Suprapubic skin (tissue), 4 donors: ENCODE results near the gene EPHB1. TPM values are rescaled to one million over a fixed set of nuclear protein-coding genes. Genes with fewer than 3 reads are reported as not detected.

Experiments
- DNase-seq, 2 donors: peaks; one replicate each; pipeline ENCODE4 v3.0.0-alpha.2; 2019; ENCODE audit warnings: low spot score in 2 of 2
- H3K27ac ChIP-seq: fragments of 200-600 bp; sonication (generic); one replicate; pipeline ENCODE4 v1.5.1; 2019
- H3K27me3 ChIP-seq: fragments of 200-600 bp; sonication (generic); one replicate; pipeline ENCODE4 v1.5.1; 2019
- H3K36me3 ChIP-seq: fragments of 200-600 bp; sonication (generic); one replicate; pipeline ENCODE4 v1.5.1; 2019
- H3K4me1 ChIP-seq: fragments of 200-600 bp; sonication (generic); one replicate; pipeline ENCODE4 v1.5.1; 2019
- H3K4me3 ChIP-seq: fragments of 200-600 bp; sonication (generic); one replicate; pipeline ENCODE4 v1.5.1; 2019; ENCODE audit warnings: mild to moderate bottlenecking
- H3K9me3 ChIP-seq: fragments of 200-600 bp; sonication (generic); one replicate; pipeline ENCODE4 v1.5.1; 2019
- EP300 ChIP-seq: sonication (generic); formaldehyde crosslinking; IDR thresholded peaks from one replicate; pipeline ENCODE4 v1.6.1; 2017; ENCODE audit warnings: antibody characterized with exemption
- POLR2A ChIP-seq, 2 donors: fragments of 450-650 bp; IDR thresholded peaks; one replicate each; pipeline ENCODE4 v1.6.1; 2017; ENCODE audit warnings: antibody characterized with exemption in 2 of 2, mild to moderate bottlenecking in 2 of 2, moderate library complexity in 2 of 2
- POLR2AphosphoS5 ChIP-seq, 3 donors: sonication (generic); formaldehyde crosslinking; IDR thresholded peaks; one replicate each; pipeline ENCODE4 v1.6.1; 2017; ENCODE audit warnings: antibody characterized with exemption in 3 of 3
- WGBS: methylation state at CpG from one replicate; pipeline ENCODE4 v1.1.5; 2018; 5-methylcytosine and 5-hydroxymethylcytosine counted together
- total RNA-seq, 4 donors: library from RNA; depleted of rRNA; stranded (reverse); fragments of >200 nt; gene quantifications; one replicate each; pipeline ENCODE4 v1.1.0, GENCODE V29; 2016
- TF ChIP-seq, protein P1 (sequence below), 2 donors: fragments of 200-600 bp in 1 of 2; fragments of 450-650 bp in 1 of 2; sonication (generic) in 1 of 2; IDR thresholded peaks; one replicate each; pipeline ENCODE4 v1.5.1; 2016 to 2019; ENCODE audit warnings: antibody characterized with exemption in 2 of 2, mild to moderate bottlenecking in 1 of 2, moderate library complexity in 1 of 2

EPHB1 gene
- total RNA-seq, 4 donors from 2014 or later: 8.5 to 30.7 (median 18.5) TPM

DNA sequence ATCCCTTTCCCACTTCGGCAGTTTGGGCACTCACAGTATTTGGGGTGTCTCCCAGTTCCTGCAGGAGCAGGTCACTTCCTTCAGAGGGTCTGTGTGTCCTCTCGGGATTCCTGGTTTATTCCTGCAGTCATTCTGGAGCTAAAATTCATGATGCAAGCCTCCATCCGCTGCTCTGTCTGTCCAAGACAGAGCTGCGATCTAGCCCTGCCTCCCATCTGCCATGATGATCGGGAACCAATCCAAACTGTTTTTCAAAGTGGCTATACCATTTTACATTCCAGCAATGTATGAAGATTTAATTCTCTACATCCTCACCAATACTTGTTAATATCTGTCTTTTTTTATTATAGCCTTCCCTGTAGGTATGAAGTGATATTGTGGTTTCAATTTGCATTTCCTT lies 273.0 kb downstream of the EPHB1 start:
- no peaks in the 10 kb centered on the region for H3K36me3 ChIP-seq
- no peaks in the 10 kb centered on the region for H3K27me3 ChIP-seq
- DNase-seq: no peak
- H3K4me3 ChIP-seq: no peak overlapping the region
- WGBS: 92% methylated on average over 5 of the region's 5 CpGs
- H3K27ac ChIP-seq: no peak overlapping the region
- no peaks in the 10 kb centered on the region for H3K9me3 ChIP-seq
- no peaks in the 10 kb centered on the region for H3K4me1 ChIP-seq
- TF ChIP-seq, protein P1, sequence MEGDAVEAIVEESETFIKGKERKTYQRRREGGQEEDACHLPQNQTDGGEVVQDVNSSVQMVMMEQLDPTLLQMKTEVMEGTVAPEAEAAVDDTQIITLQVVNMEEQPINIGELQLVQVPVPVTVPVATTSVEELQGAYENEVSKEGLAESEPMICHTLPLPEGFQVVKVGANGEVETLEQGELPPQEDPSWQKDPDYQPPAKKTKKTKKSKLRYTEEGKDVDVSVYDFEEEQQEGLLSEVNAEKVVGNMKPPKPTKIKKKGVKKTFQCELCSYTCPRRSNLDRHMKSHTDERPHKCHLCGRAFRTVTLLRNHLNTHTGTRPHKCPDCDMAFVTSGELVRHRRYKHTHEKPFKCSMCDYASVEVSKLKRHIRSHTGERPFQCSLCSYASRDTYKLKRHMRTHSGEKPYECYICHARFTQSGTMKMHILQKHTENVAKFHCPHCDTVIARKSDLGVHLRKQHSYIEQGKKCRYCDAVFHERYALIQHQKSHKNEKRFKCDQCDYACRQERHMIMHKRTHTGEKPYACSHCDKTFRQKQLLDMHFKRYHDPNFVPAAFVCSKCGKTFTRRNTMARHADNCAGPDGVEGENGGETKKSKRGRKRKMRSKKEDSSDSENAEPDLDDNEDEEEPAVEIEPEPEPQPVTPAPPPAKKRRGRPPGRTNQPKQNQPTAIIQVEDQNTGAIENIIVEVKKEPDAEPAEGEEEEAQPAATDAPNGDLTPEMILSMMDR (IDR thresholded peaks at IDR 0.05): no peak
- TF ChIP-seq EP300 (no peak), POLR2AphosphoS5 (IDR thresholded peaks at IDR 0.05) (no peak), POLR2A (IDR thresholded peaks at IDR 0.05) (no peak)

DNA sequence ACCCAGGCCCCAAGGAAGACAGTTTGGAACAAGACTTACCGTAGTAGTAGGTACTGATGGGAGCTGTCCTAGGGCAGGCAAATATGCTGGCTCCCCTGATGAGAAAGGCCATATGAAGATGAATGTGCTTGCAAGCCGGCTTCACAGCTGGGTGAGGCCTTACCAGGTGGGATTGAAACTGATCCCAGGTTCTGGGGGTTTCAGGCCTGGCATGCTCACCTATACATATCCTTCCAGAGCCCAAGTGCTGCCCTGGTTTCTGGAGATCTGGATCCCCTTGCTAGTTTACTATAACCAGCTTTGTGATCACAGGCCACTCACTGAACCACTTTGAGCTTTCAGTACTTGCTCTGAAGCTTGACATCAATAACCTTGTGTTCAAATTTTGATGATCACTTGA lies 274.3 kb downstream of the EPHB1 start:
- no peaks in the 10 kb centered on the region for H3K4me1 ChIP-seq
- WGBS: 92% methylated on average over 2 of the region's 2 CpGs
- H3K4me3 ChIP-seq: no peak overlapping the region
- no peaks in the 10 kb centered on the region for H3K27me3 ChIP-seq
- no peaks in the 10 kb centered on the region for H3K36me3 ChIP-seq
- DNase-seq: no peak
- no peak for TF ChIP-seq POLR2A (IDR thresholded peaks at IDR 0.05)
- TF ChIP-seq, protein P1 (IDR thresholded peaks at IDR 0.05): no peak
- TF ChIP-seq POLR2AphosphoS5 (IDR thresholded peaks at IDR 0.05): no peak
- no peak for TF ChIP-seq EP300
- H3K27ac ChIP-seq: no peak overlapping the region
- no peaks in the 10 kb centered on the region for H3K9me3 ChIP-seq

DNA sequence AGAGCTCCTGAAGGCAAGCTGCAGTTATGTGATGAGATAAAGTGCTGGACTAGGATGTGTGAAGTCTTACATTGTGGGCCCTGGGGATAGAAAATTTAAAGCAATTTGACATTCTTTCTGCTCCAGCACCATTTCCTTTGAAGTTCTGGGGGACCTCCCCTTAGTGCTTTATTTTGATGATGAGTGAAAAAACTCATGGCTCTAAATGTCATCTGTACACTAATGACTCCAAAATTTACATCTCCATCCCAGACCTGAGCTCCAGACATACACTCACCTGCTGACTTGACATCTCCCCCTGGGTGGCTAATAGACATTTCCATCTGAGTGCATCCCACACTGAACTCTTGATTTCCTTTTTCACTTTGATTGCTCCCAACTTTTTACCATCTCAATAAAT lies 276.4 kb downstream of the EPHB1 start:
- no peak for TF ChIP-seq POLR2A (IDR thresholded peaks at IDR 0.05)
- no peak for TF ChIP-seq EP300
- no peak for TF ChIP-seq POLR2AphosphoS5 (IDR thresholded peaks at IDR 0.05)
- TF ChIP-seq, protein P1 (IDR thresholded peaks at IDR 0.05): no peak
- no peaks in the 10 kb centered on the region for H3K36me3 ChIP-seq
- no peak for DNase-seq

DNA sequence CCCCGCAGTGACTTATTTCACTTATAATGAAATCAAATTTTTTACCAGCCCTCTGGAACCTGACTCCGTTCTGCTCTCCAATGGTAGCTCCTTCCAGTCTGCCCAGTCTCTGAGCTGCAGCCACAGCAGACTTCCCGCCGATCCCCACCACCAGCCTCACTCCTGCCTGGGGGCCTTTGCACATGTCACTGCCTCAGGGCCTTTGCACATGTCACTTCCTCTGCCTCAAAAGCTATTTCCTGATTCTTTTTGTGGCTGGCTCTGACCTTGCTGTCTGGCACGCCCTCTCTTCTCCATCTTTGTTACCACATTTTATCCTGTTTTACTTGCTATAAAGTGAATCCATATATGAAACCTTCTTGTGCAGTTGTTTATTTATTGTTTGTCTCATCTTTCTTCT lies 277.4 kb downstream of the EPHB1 start:
- no peak overlapping the region for H3K4me3 ChIP-seq
- no peaks in the 10 kb centered on the region for H3K36me3 ChIP-seq
- 93% methylated on average over 5 of the region's 5 CpGs for WGBS
- H3K27me3 ChIP-seq: no peaks in the 10 kb centered on the region
- H3K9me3 ChIP-seq: no peaks in the 10 kb centered on the region
- DNase-seq: no peak
- TF ChIP-seq POLR2AphosphoS5 (IDR thresholded peaks at IDR 0.05) (no peak), POLR2A (IDR thresholded peaks at IDR 0.05) (no peak), EP300 (no peak)
- TF ChIP-seq, protein P1 (IDR thresholded peaks at IDR 0.05): no peak
- no peaks in the 10 kb centered on the region for H3K4me1 ChIP-seq
- no peak overlapping the region for H3K27ac ChIP-seq

More for the DNA sequence above, 276.4 kb downstream of the EPHB1 start:
- Histone ChIP-seq H3K4me1 (no peaks in the 10 kb centered on the region), H3K27me3 (no peaks in the 10 kb centered on the region), H3K9me3 (no peaks in the 10 kb centered on the region), H3K4me3 (no peak overlapping the region), H3K27ac (no peak overlapping the region)

DNA sequence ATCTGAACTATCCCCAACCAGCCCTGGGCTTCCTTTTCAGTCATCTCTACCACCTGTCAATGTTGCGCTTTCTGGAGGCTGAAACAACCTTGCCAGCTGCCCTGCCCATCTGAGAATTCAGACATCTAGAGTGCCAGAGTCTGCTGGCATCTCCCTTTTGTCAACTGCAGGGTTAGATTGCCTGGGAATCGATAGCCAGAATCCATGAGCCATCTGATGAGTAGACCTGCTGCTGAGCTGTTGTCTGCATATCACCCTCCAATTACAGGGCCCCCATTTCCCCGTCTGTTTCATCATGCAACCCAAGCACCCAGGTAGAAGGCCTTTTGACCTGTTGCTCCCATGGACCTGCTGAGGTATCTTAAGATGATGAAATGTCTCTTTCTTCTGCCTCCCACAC lies 280.1 kb downstream of the EPHB1 start:
- no peak overlapping the region for H3K27ac ChIP-seq
- H3K9me3 ChIP-seq: no peaks in the 10 kb centered on the region
- no peaks in the 10 kb centered on the region for H3K4me1 ChIP-seq
- no peak for DNase-seq
- no peak for TF ChIP-seq POLR2AphosphoS5 (IDR thresholded peaks at IDR 0.05)
- no peak for TF ChIP-seq POLR2A (IDR thresholded peaks at IDR 0.05)
- TF ChIP-seq, protein P1 (IDR thresholded peaks at IDR 0.05): no peak
- no peak for TF ChIP-seq EP300
- no peak overlapping the region for H3K4me3 ChIP-seq
- 93% methylated on average over 2 of the region's 3 CpGs for WGBS
- no peaks in the 10 kb centered on the region for H3K36me3 ChIP-seq
- no peaks in the 10 kb centered on the region for H3K27me3 ChIP-seq
